SK-N-SH (cell line): ENCODE data around the gene OR2G3.

Source experiments
- EP300 ChIP-seq, 2 experiments: IDR thresholded peaks; 2 replicates each; pipeline versions ENCODE4 v1.4.0 to v1.6.1; 2012; ENCODE audit warnings: borderline replicate concordance in 1 of 2, low read depth in 1 of 2, low read length in 1 of 2
- FOXJ3 ChIP-seq: sonication (generic); formaldehyde crosslinking; IDR thresholded peaks from 2 replicates; pipeline ENCODE4 v1.5.1; 2020; ENCODE audit warnings: mild to moderate bottlenecking, missing genetic modification reagents
- FOXM1 ChIP-seq: IDR thresholded peaks from 2 replicates; pipeline ENCODE4 v1.4.0; 2012; ENCODE audit warnings: low read depth, mild to moderate bottlenecking
- MXI1 ChIP-seq: IDR thresholded peaks from 2 replicates; pipeline ENCODE4 v1.6.1; 2012; ENCODE audit warnings: mild to moderate bottlenecking, low read depth, low read length, improper control_type of control experiment
- NRF1 ChIP-seq: IDR thresholded peaks from 2 replicates; pipeline ENCODE4 v1.6.1; 2012; ENCODE audit warnings: low read depth, mild to moderate bottlenecking, low read length
- RAD21 ChIP-seq: IDR thresholded peaks from 2 replicates; pipeline ENCODE4 v1.6.1; 2012; ENCODE audit warnings: mild to moderate bottlenecking, low read length
- RFX5 ChIP-seq: IDR thresholded peaks from 2 replicates; pipeline ENCODE4 v1.6.1; 2012; ENCODE audit warnings: mild to moderate bottlenecking, improper control_type of control experiment, low read length
- SIN3A ChIP-seq: IDR thresholded peaks from 2 replicates; pipeline ENCODE4 v1.6.1; 2012; ENCODE audit warnings: low read depth, mild to moderate bottlenecking, low read length, moderate library complexity, borderline replicate concordance
- YY1 ChIP-seq: IDR thresholded peaks from 2 replicates; pipeline ENCODE4 v1.4.0; 2012; ENCODE audit warnings: low read depth, mild to moderate bottlenecking
- TF ChIP-seq, protein P1 (sequence below): IDR thresholded peaks from 2 replicates; pipeline ENCODE4 v1.4.0; 2012; ENCODE audit warnings: low read depth
- TF ChIP-seq, protein P2 (sequence below): IDR thresholded peaks from 2 replicates; pipeline ENCODE4 v1.6.1; 2012; ENCODE audit warnings: mild to moderate bottlenecking, low read depth, low read length, moderate library complexity
- TF ChIP-seq, protein P3 (sequence below): fragments of 200-600 bp; sonication (generic); IDR thresholded peaks from 2 replicates; pipeline ENCODE4 v1.6.1; 2017; ENCODE audit warnings: antibody characterized with exemption, mild to moderate bottlenecking, moderate library complexity
- TF ChIP-seq, protein P4 (sequence below): IDR thresholded peaks from 2 replicates; pipeline ENCODE4 v1.4.0; 2012; ENCODE audit warnings: low read depth, borderline replicate concordance

DNA sequence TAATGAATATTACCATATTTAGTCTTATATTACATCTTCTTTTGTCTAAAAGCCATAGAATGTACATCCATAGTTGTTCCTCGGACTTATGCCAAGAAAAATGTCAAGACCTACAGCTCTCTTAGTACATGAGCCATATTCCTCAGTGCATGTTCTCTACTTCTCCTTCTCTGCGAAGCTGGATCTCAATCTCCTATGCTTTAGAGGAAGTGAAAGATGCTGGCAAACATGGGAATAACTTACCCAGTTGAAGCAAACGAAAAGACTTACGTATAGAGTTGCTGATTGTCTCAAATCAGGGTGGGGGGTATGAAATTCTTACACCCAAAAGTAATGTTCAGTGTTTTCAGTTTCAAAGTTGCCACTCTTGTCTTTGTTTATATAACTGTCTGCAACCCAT lies 41.5 kb downstream of the OR2G3 start:
- no peak for TF ChIP-seq FOXJ3 (CRISPR knock-in tag)
- TF ChIP-seq, protein P1, sequence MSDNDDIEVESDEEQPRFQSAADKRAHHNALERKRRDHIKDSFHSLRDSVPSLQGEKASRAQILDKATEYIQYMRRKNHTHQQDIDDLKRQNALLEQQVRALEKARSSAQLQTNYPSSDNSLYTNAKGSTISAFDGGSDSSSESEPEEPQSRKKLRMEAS: no peak
- no peak for TF ChIP-seq RAD21
- no peak for TF ChIP-seq EP300 (IDR thresholded peaks at IDR 0.05; ENCODE audit: borderline replicate concordance in 1 of 2, low read depth in 1 of 2, low read length in 1 of 2)
- TF ChIP-seq YY1: no peak
- TF ChIP-seq SIN3A: no peak
- no peak for TF ChIP-seq NRF1
- no peak for TF ChIP-seq MXI1
- TF ChIP-seq, protein P2, sequence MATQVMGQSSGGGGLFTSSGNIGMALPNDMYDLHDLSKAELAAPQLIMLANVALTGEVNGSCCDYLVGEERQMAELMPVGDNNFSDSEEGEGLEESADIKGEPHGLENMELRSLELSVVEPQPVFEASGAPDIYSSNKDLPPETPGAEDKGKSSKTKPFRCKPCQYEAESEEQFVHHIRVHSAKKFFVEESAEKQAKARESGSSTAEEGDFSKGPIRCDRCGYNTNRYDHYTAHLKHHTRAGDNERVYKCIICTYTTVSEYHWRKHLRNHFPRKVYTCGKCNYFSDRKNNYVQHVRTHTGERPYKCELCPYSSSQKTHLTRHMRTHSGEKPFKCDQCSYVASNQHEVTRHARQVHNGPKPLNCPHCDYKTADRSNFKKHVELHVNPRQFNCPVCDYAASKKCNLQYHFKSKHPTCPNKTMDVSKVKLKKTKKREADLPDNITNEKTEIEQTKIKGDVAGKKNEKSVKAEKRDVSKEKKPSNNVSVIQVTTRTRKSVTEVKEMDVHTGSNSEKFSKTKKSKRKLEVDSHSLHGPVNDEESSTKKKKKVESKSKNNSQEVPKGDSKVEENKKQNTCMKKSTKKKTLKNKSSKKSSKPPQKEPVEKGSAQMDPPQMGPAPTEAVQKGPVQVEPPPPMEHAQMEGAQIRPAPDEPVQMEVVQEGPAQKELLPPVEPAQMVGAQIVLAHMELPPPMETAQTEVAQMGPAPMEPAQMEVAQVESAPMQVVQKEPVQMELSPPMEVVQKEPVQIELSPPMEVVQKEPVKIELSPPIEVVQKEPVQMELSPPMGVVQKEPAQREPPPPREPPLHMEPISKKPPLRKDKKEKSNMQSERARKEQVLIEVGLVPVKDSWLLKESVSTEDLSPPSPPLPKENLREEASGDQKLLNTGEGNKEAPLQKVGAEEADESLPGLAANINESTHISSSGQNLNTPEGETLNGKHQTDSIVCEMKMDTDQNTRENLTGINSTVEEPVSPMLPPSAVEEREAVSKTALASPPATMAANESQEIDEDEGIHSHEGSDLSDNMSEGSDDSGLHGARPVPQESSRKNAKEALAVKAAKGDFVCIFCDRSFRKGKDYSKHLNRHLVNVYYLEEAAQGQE: no peak
- TF ChIP-seq, protein P3, sequence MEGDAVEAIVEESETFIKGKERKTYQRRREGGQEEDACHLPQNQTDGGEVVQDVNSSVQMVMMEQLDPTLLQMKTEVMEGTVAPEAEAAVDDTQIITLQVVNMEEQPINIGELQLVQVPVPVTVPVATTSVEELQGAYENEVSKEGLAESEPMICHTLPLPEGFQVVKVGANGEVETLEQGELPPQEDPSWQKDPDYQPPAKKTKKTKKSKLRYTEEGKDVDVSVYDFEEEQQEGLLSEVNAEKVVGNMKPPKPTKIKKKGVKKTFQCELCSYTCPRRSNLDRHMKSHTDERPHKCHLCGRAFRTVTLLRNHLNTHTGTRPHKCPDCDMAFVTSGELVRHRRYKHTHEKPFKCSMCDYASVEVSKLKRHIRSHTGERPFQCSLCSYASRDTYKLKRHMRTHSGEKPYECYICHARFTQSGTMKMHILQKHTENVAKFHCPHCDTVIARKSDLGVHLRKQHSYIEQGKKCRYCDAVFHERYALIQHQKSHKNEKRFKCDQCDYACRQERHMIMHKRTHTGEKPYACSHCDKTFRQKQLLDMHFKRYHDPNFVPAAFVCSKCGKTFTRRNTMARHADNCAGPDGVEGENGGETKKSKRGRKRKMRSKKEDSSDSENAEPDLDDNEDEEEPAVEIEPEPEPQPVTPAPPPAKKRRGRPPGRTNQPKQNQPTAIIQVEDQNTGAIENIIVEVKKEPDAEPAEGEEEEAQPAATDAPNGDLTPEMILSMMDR: no peak
- TF ChIP-seq, protein P4, sequence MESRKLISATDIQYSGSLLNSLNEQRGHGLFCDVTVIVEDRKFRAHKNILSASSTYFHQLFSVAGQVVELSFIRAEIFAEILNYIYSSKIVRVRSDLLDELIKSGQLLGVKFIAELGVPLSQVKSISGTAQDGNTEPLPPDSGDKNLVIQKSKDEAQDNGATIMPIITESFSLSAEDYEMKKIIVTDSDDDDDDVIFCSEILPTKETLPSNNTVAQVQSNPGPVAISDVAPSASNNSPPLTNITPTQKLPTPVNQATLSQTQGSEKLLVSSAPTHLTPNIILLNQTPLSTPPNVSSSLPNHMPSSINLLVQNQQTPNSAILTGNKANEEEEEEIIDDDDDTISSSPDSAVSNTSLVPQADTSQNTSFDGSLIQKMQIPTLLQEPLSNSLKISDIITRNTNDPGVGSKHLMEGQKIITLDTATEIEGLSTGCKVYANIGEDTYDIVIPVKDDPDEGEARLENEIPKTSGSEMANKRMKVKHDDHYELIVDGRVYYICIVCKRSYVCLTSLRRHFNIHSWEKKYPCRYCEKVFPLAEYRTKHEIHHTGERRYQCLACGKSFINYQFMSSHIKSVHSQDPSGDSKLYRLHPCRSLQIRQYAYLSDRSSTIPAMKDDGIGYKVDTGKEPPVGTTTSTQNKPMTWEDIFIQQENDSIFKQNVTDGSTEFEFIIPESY: no peak
- TF ChIP-seq FOXM1: no peak
- TF ChIP-seq RFX5: no peak
